HG03460 (cell line): ENCODE data around the gene RERE.
"Not testable (repeated sequence)": the region's sequence is repeated elsewhere in the genome, so short reads cannot be mapped to it uniquely, and the experiment has no call there.

Source experiments
- ATAC-seq: cut with Tn5 transposase; IDR thresholded peaks from one replicate; pipeline ENCODE4 v1.9.1; 2021; ENCODE audit not compliant: unreplicated experiment

The RERE gene

DNA sequence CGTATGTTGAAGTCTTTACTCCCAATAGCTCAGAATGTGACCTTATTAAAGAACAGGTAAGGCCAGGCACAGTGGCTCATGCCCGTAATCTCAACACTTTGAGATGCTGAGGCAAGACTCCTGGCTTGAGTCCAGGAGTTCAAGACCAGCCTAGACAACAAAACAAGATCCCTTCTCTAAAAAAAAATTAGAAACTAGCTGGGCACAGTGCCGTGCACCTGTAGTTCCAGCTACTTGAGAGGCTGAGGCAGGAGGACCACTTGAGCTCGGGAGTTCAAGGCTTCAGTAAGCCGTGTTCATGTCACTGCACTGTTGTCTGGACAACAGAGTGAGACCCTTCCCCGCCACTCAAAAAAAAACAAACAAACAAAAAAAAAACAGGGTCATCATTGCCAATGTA lies 171.3 kb downstream of the RERE start:
- no peak for ATAC-seq

DNA sequence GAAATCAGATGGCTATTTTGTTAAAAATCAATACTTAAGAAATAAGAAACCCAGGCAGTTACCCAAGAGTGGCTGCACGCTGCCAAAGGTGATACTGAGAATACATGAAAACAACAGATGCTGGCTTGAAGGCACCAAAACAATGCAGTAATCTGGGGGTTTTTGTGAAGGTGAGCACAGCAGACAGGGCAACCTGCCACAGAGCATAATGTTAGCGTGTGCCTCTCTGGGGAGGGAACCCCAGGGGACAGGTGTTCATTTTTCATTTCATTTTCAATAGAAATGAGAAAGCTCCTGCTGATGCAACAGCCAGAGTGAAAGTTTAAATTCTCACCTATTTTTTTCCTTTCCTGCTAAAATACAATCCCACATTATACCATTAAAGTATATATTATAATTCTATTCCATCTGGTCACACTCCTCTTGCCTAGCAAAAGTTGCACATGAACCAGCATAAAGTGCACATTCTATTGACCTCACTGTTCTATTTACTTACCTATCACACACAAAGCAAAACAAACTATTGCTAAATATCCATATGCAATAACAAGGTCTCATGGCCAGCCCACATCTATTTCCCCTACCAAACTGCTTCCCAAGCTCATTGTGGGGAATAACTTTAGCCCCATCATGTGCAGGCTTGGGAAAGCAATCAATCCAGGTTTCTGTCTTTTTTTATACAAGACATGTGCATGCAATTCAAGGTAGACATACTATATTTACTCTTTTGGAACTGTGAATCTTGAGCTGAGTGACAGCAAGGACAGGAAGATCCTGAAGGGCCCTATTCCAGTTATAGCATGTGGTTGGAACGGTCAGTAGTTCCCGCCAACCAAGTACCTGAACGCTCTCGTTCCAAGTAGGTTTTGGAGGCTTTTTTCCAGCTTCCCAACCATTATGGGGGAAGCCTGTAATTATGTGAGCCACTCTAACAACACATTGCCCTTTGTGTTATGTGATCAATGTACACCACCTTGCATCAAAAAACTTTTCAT lies 173.6 kb downstream of the RERE start:
- peak; percentile 87 for ATAC-seq

DNA sequence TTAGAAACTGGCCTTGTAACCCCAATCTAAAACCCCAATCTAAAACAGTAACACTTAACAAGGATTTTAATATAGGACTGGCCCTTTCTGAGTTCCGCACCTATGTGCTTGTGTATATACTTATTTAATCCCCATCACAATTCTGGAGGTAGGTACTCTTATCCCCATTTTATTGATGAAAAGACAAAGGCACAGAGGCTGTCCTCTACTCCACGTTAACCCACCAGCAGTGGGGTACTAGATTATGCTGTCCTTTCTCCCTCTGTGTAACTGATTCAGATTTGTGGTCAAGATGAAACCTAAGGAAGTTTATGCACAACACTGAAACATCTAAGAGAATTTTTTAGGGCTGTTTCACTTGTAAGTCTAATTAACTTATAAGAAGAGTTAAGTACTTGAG lies 175.3 kb downstream of the RERE start:
- ATAC-seq = no peak

DNA sequence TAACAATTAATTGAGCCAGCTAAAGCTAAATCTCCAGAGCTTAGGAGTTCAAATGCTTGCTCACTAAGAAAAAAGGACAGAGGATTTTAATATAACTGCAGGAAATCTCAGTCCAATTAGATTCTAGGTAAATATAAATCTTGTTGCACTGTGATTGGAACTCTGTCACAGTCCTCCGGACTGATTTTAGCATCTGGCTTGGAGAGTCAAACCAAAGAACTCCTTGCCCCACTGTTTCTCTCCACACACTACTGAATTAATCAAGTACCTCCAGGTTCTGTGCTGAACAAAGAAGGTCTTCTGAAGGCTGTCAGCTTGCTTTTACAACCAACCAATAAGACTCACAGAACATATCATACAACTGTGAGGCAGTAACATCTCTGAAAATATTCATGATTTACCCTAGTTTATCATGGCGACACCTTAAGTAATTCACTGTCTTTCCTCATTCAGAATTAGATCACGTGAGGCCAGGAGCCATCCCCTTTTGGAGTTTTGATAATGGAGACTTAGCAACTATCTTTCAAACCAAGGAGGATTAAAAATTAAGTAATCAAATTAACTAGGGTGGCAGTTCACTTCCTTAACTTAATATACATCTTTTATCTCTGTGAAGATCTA lies 176.0 kb downstream of the RERE start:
- ATAC-seq = no peak

DNA sequence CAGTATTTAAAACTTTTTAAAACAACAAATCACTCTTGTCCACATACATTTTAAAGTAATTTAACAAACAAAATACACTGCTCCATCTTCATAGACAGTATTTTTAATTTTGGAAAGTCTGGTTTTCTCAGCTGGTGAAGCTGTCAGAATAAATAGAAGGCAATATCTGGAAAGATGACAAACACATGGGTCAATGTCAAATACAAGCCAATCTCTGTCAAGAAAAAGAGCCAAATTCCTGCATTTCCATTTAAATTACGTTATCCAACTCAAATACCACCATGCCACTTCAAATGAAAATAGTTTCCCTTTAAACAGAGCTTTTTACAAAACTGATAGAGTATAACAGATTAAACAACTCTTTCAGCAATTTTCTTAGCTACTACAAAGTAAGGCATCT lies 176.5 kb downstream of the RERE start:
- ATAC-seq = no peak

DNA sequence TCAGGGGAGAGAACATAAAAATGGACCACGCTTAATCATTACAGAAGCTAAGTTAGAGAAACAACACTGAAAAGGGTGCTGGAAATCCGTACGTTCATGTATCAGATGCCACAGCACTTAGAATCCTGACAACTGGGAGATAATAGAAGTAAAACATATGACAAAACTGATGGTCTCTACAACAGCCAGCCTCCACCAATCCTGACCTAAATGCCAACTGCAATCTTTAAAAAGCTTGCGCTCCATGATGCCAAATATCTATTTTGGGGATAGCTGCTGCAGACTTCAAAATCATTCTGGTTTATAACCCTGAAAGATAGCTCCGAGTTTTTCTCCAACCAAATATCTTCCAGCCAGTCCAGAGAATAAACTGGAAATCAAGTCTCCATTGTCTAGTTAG lies 178.3 kb downstream of the RERE start:
- ATAC-seq = no peak

DNA sequence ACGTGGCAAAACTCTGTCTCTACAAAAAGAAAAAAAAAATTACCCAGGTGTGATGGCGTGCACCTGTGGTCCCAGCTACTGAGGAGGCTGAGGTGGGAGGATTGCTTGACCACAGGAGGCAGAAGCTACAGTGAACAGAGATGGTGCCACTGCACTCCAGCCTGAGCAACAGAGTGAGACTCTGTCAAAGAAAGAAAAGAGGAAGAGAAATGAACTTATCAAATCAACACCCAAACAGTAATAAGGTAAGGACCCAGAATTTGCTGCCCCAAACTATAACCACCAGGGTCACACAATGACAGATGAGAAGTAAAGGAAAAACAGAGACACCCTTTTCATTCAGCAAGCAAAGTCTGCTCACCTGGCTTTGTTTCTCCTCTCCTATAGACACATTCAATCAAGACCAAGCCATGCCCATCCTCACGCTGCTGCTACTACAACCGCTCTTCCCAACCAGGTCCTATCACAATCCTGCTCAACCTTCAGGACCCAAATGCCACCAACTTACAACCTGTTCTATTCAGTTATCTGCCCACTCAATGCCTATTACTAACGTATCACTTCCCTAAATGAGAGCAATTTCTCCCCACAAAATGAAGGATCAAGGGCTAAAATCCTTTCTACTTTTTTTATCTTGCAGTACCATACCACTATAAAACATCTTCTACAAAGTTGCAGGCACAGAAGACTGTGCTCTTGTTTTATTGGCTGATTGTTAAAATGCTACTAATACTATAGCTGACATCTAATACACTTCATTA lies 183.5 kb downstream of the RERE start:
- ATAC-seq = no peak

DNA sequence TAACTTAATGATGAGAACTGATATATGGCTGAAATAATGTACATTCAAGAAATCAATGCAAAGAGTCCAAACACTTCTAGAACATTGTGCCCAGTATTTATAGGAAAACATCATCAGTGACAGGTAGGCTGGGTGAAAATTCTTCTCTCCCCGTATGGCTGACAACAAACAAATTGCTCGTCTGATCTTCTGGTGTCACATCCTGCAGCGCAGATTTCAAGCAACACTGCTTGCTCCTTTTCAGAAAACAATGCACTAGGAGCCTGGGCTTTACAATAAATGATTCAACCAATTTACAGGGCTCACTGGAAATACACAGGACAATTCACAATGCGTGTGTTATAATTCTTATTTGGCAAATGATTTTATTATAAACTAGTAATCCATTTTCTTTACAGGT lies 185.3 kb downstream of the RERE start:
- no peak for ATAC-seq

DNA sequence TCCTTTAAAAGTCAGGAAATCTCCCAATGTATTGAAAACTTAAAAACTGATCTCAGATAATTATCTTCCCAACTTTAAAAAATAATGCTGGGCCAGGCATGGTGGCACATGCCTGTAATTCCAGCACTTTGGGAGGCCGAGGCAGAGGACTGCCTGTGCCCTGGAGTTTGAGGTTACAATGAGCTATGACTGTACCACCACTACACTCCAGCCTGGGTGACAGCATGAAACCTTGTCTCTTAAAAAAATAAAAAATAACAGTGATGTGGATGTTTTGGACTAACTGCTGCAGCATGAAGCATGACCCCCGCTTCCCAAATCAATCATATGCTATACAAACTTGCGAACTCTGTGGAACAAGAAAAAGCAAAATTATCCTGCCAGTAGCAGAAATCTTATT lies 186.3 kb downstream of the RERE start:
- no peak for ATAC-seq

DNA sequence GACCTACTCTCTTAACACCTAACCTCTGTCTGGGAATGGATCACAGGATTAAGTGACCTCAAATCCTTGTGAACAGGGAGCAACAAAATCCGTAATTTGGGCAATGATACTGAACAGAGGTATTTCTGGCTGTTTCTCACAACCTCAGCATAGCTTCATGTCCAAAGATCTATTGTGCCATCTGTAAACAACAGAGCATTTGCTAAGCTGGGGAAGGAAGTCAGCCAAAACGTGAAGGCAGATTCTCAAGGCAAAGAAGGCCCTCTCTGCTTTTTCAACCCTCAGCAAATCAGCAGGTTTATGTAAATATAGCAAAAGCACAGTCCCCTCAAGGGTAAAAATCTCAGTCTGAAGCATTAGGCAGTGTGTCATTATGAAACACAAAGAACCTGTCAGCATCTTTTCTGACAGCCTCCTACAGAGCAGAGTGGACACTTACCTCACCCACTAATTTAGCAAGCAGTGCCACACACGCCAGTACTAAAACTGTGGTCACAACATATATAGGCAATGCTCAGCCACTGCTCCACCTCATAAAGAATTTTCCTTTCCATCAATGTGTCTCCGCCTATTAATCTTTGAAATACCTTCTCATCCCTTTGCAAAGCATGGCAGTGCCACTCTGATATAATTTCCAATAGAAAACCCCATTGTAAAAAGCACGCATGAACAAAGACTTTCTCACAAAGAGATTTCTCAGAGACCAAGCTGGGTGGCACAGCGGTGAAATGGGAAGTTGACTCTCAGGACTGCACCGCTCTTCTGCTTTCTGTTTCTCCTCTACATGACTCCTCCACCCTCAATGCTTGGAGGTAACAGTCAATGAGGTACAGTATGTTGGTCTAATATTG lies 188.0 kb downstream of the RERE start:
- peak; percentile 77 for ATAC-seq

DNA sequence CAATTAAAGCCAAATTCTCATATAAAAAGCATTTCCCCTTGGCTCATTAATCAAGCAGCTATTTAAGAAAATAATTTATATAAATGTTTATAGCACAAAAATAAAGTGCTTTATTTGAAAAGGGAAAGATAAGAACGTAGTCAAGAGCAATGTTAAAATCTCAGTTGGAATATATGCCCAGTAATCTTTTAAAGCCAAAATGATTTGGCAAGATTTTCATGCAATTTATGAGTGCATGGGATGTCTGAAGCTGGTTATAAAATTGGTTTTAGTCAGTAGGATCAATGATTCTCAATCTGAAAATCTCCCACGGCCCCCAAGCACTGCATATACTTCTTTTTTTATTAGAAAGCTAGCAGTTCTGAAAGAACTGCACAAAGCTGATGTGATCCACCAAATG lies 188.8 kb downstream of the RERE start:
- ATAC-seq = no peak

DNA sequence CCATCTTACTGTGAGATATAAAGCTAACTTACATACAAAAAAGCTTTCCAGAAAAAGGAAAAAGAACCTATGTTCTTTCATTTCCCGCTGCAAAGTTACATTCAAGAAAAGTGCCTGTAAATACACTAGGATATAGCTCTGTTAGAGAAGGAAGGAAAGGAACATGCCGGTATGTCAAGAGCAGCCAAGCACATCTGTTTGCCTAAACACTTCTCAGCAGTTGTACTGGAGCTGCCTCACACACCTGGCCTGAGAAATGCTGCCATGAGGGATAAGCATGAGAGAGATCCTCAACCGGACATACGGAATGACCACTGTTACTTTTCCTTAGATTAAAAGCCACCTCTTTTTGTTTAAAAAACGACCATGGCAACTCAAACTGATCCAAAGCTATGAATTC lies 189.7 kb downstream of the RERE start:
- no peak for ATAC-seq

DNA sequence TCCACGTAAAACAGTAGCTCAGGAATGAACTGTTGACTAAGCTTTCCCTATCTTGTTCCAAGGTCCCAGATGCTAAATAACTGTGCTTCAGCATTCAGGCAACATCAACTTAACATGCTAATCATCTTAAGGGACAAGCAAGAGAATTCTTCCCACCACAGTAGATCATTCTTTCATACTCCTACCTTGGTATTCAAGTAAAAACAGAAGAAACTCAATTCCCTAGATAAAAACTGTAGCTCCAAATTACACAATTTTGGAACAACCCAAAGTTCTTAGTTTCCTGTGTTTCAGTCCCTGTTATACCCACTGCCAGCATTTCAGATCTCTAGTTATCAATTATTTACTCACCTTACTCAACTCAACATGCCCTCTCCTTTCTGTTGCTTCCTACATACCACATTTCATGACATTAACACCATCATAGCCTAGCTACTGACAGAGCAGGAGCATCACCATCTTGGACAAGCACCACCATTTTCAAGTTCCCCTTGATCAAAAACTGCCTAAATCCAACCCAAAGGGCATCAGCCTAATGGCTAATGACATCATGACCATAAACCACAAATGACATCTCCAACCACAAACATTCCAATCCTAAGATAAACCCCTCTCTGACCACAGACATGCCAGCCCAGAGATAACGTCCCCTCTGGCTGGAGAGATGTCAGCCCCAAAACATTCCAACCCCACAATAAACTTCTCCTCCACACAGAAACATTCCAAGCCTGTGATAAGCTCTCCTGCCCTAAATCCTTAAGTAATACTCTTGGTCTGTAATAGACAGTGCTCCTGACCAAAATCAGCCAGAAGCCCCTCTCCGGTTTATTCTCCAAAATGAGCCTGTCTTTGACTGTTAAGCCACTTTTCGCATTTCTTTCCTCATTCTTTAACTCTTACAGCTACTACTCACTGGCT lies 191.2 kb downstream of the RERE start:
- no peak for ATAC-seq

DNA sequence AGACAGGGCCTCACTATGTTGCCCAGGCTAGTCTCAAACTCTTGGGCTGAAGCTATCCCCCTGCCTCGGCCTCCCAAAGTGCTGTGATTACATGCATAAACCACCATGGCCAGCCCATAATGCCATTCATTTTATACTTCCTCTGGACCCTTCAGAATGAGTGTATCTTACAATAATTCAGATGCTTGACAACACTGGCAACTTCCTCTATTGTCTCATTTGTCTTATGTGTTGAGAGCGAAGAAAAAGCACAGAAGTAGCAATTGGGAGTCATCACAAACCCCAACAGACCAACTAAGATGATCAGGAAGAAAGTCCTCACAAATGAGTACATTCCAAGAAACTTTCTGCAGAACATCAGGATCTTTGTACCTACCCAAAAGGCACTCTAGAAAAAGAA lies 191.9 kb downstream of the RERE start:
- ATAC-seq = no peak

DNA sequence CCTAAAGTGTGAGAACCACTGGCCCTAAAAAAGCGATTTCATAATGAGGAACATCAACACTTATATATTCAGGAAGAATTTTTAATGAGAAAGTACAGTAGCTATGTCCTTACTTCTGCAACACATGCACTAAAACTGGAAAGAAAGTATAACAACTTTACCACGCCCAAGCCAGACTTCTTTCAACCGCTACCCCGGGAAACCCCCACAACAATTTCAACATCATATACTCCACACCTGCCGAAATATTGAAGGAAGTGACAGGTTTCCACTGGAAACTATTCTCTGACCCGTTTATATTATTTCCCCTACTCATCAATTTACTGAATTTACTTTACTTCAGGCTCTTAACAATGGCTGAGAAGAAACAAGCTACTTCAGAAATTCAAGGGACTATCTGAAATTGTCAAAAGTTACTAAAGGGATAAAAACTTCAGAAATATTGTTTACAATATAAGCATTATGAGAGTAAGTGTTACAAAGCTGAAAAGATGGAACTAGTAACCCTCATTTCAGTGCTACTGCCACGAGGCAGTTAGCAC lies 193.7 kb downstream of the RERE start:
- ATAC-seq = not testable (repeated sequence)

DNA sequence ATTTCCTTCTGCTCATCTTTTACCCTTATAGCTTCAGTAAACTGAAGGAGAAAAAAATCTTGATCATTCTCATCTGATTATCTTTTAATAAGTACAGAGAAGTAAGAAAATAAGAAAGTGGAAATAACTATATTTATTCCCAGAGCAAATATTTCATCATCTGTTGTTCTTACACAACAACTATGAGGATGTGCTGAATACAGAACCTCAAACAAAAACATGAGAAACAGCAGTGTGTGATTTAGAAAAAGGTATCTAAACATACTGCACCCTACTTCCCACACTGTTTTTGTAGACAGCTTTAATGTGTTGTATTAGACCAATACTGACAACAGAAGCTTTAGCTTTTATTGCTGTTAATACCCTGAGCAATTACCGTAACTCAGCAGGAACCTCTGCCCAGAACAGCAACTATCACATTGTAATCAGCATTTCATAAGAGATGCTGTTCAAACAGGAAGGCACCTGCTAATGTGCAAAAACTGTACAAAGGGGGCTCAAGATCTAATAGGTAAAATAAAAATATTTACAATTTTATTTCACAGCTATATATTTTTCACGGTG lies 195.6 kb downstream of the RERE start:
- ATAC-seq = not testable (repeated sequence)

DNA sequence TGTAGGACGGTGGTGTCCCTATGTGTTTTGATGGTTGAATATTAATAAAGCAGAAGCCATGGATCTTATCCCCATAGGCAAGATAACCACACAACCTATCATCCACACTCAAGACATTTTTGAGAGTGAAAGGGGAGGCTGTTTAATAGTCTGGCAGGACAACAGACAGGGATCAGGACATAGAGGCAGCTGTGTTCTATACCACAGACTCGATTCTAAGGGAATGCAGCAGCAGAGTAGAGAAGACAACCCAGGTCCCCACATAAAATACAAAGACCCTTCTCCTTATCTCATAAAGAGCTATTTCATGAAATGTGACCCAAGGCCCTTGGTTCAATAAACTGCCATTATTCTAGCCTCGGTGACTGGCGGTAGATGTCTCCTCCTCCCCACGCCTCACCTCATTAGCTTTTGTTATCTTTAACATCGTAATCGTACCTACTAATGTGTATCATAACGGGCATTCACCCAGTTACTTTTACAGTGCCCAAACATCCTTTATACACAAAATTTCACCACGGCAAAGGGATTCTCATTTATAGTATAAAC lies 196.3 kb downstream of the RERE start:
- not testable (repeated sequence) for ATAC-seq

DNA sequence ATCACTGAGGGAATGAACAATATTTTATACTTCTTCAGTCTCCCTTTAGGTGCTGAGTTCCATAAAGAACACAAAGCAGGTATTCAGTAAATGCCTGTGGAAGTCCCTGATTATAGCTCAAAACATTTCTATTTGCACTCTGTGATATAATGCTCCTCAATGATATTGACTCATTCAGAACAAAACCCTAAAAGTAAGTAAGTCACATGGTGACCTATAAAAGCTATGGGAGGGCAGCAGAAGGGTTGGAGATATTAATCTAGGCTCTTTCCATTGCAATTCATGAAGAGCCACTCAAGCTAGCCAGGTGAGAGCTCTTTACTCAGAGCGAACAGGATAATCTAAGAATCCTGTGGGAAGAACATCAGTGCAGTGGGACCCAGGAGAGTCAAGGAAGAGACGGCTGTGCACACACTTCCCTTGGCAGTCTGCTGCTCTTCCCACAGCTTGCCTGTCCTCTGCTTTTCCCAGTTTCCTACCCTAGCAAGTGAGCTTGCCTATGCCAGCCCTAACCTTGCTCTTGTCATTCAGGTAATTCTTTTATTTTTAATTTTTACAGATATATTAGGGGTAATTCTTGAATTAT lies 197.4 kb downstream of the RERE start:
- ATAC-seq = not testable (repeated sequence)
